CD14-positive monocyte (primary cell): ENCODE results near the gene ADAM22. TPM values are rescaled to one million over a fixed set of nuclear protein-coding genes. Genes with fewer than 3 reads are reported as not detected.

ENCODE experiments used
- DNase-seq, 3 donors: peaks; one replicate each; pipeline ENCODE4 v3.0.0-alpha.2; 2011 to 2022
- H2AFZ ChIP-seq: 2 replicates; pipeline ENCODE4 v1.6.0; 2012; ENCODE audit warnings: mild to moderate bottlenecking, low read depth, low read length, inconsistent platforms; ENCODE audit not compliant: insufficient read depth, poor library complexity, severe bottlenecking
- H3K27ac ChIP-seq, 2 donors: 1 replicate in 1 of 2; 2 replicates in 1 of 2; pipeline ENCODE4 v1.5.1; 2012 to 2013; ENCODE audit warnings: low read length in 2 of 2, control low read depth in 1 of 2, inconsistent platforms in 1 of 2, low read depth in 1 of 2, mild to moderate bottlenecking in 1 of 2
- H3K27me3 ChIP-seq, 2 donors: one replicate each; pipeline versions ENCODE4 v1.6.0 to v1.6.1; 2011 to 2013; ENCODE audit warnings: low read length in 2 of 2; ENCODE audit not compliant: control insufficient read depth in 2 of 2, insufficient read depth in 2 of 2
- H3K36me3 ChIP-seq, 2 donors: replicated peaks in 1 of 2; 1 replicate in 1 of 2; 2 replicates in 1 of 2; pipeline versions ENCODE4 v1.5.1 to v1.6.1; 2012 to 2013; ENCODE audit warnings: low read length in 2 of 2, control low read depth in 1 of 2, inconsistent platforms in 1 of 2, mild to moderate bottlenecking in 1 of 2; ENCODE audit not compliant: insufficient read depth in 2 of 2, control insufficient read depth in 1 of 2
- H3K4me1 ChIP-seq, 2 donors: 1 replicate in 1 of 2; 2 replicates in 1 of 2; pipeline versions ENCODE4 v1.5.1 to v1.6.1; 2012 to 2013; ENCODE audit warnings: low read length in 2 of 2, control low read depth in 1 of 2, inconsistent platforms in 1 of 2, mild to moderate bottlenecking in 1 of 2, moderate library complexity in 1 of 2; ENCODE audit not compliant: insufficient read depth in 2 of 2, control insufficient read depth in 1 of 2
- H3K4me2 ChIP-seq: replicated peaks from 2 replicates; pipeline ENCODE3; 2012; ENCODE audit warnings: low read length, moderate library complexity, mild to moderate bottlenecking; ENCODE audit not compliant: poor library complexity, severe bottlenecking; ENCODE audit errors: extremely low read depth
- H3K4me3 ChIP-seq, 3 experiments: fragments of 200-600 bp in 1 of 3; sonication (generic) in 1 of 3; replicated peaks in 1 of 3; 1 replicate in 2 of 3; 2 replicates in 1 of 3; pipeline ENCODE4 v1.5.1; 2011 to 2013; ENCODE audit warnings: low read length in 3 of 3, mild to moderate bottlenecking in 3 of 3, control low read depth in 2 of 3, low read depth in 2 of 3, inconsistent platforms in 1 of 3, moderate library complexity in 1 of 3
- H3K79me2 ChIP-seq: 2 replicates; pipeline ENCODE4 v1.6.0; 2012; ENCODE audit warnings: mild to moderate bottlenecking, control low read depth, inconsistent platforms, low read length, moderate library complexity; ENCODE audit not compliant: insufficient read depth
- H3K9ac ChIP-seq: 2 replicates; pipeline ENCODE4 v1.6.0; 2017; ENCODE audit warnings: low read length, mild to moderate bottlenecking; ENCODE audit not compliant: insufficient read depth, poor library complexity, severe bottlenecking
- H3K9me3 ChIP-seq, 2 donors: replicated peaks in 1 of 2; 1 replicate in 1 of 2; 2 replicates in 1 of 2; pipeline versions ENCODE4 v1.5.1 to v1.6.1; 2012 to 2013; ENCODE audit warnings: low read length in 2 of 2, control low read depth in 1 of 2; ENCODE audit not compliant: control insufficient read depth in 1 of 2, insufficient read depth in 1 of 2
- H4K20me1 ChIP-seq: 2 replicates; pipeline ENCODE4 v1.6.0; 2012; ENCODE audit warnings: mild to moderate bottlenecking, low read length, control low read depth, moderate library complexity; ENCODE audit not compliant: insufficient read depth
- H3K27ac Mint-ChIP-seq, 7 donors: one replicate each; pipeline ENCODE4 v1.8.0; 2020; ENCODE audit warnings: mild to moderate bottlenecking in 7 of 7, mixed read lengths in 7 of 7, moderate library complexity in 6 of 7, inconsistent platforms in 2 of 7
- H3K27me3 Mint-ChIP-seq, 3 donors: one replicate each; pipeline ENCODE4 v1.8.0; 2021 to 2022; ENCODE audit warnings: low read depth in 3 of 3, mild to moderate bottlenecking in 3 of 3, mixed read lengths in 3 of 3, moderate library complexity in 3 of 3, inconsistent platforms in 1 of 3
- H3K36me3 Mint-ChIP-seq, 2 donors: one replicate each; pipeline ENCODE4 v1.8.0; 2020; ENCODE audit warnings: mixed read lengths in 2 of 2, inconsistent platforms in 1 of 2, mild to moderate bottlenecking in 1 of 2
- H3K4me1 Mint-ChIP-seq: one replicate; pipeline ENCODE4 v1.8.0; 2020; ENCODE audit warnings: mild to moderate bottlenecking, mixed read lengths
- H3K4me3 Mint-ChIP-seq, 2 donors: one replicate each; pipeline ENCODE4 v1.8.0; 2020; ENCODE audit warnings: mild to moderate bottlenecking in 2 of 2, mixed read lengths in 2 of 2, moderate library complexity in 1 of 2
- H3K9me3 Mint-ChIP-seq, 7 donors: one replicate each; pipeline ENCODE4 v1.8.0; 2020 to 2022; ENCODE audit warnings: mixed read lengths in 7 of 7, mild to moderate bottlenecking in 6 of 7, moderate library complexity in 6 of 7, inconsistent platforms in 2 of 7
- CTCF ChIP-seq: fragments of 200-600 bp; IDR thresholded peaks from one replicate; pipeline ENCODE4 v1.8.0; 2022; ENCODE audit warnings: antibody characterized with exemption, mild to moderate bottlenecking
- WGBS: methylation state at CpG from one replicate; pipeline ENCODE4 v1.1.5; 2013; ENCODE audit warnings: missing lambda C conversion rate; ENCODE audit not compliant: insufficient coverage; 5-methylcytosine and 5-hydroxymethylcytosine counted together
- intact Hi-C, 2 donors: fragments of 100-400 bp; cut with micrococcal nuclease; formaldehyde crosslinking; loops; one replicate each; pipeline versions ENCODE4 v1.15.0 to v1.15.1; 2023
- polyA plus RNA-seq, 3 donors: library from polyadenylated mRNA; depleted of rRNA in 1 of 3; unstranded in 2 of 3; stranded (reverse) in 1 of 3; fragments of 300-500 nt in 2 of 3; fragments of >200 nt in 1 of 3; fragmentation: Illumina TruSeq in 2 of 3; gene quantifications; 1 replicate in 2 of 3; 2 replicates in 1 of 3; pipeline ENCODE4 v1.2.3, GENCODE V29; 2012 to 2021

The ADAM22 gene
- polyA plus RNA-seq, 3 donors, result 0.01 to 0.17 TPM; not detected in 1

GRCh38 chr7:88102675-88103074 is 168.6 kb downstream of the ADAM22 start:
- Histone ChIP-seq H3K27ac (no peak overlapping the region), H3K9me3 (no peaks in the 10 kb centered on the region)
- 50% methylated on average over 1 of the region's 1 CpG for WGBS

GRCh38 chr7:88104732-88105131 is 170.7 kb downstream of the ADAM22 start:
- no peak overlapping the region for H3K9ac ChIP-seq
- no peaks in the 10 kb centered on the region for H3K4me1 ChIP-seq
- H3K79me2 ChIP-seq, result no peaks in the 10 kb centered on the region
- Mint-ChIP-seq H3K27ac (no peak overlapping the region), H3K27me3 (no peaks in the 10 kb centered on the region), H3K9me3 (no peaks in the 10 kb centered on the region), H3K4me1 (no peaks in the 10 kb centered on the region), H3K36me3 (no peaks in the 10 kb centered on the region), H3K4me3 (no peak overlapping the region)
- H3K36me3 ChIP-seq, result no peaks in the 10 kb centered on the region
- no peak overlapping the region for H3K27ac ChIP-seq
- no peaks in the 10 kb centered on the region for H4K20me1 ChIP-seq
- DNase-seq, result no peak
- H3K9me3 ChIP-seq, result no peaks in the 10 kb centered on the region
- WGBS, result no CpG with 5 or more reads among the region's 2 CpGs
- H3K4me3 ChIP-seq, result no peak overlapping the region
- intact Hi-C loops, result no loop called here
- no peaks in the 10 kb centered on the region for H3K27me3 ChIP-seq
- H3K4me2 ChIP-seq, result no peak overlapping the region
- H2AFZ ChIP-seq, result no peak overlapping the region
- TF ChIP-seq CTCF, result no peak

More at GRCh38 chr7:88102675-88103074, 168.6 kb downstream of the ADAM22 start:
- H3K36me3 ChIP-seq, result no peaks in the 10 kb centered on the region
- Mint-ChIP-seq H3K36me3 (no peaks in the 10 kb centered on the region), H3K9me3 (no peaks in the 10 kb centered on the region), H3K4me1 (no peaks in the 10 kb centered on the region), H3K27me3 (no peaks in the 10 kb centered on the region), H3K4me3 (no peak overlapping the region), H3K27ac (no peak overlapping the region)
- H4K20me1 ChIP-seq, result no peaks in the 10 kb centered on the region
- H3K4me3 ChIP-seq, result no peak overlapping the region
- no peak for TF ChIP-seq CTCF
- intact Hi-C loops, result no loop called here
- H3K4me1 ChIP-seq, result no peaks in the 10 kb centered on the region
- H3K27me3 ChIP-seq, result no peaks in the 10 kb centered on the region
- H3K9ac ChIP-seq, result no peak overlapping the region
- no peaks in the 10 kb centered on the region for H3K79me2 ChIP-seq
- no peak for DNase-seq
- H3K4me2 ChIP-seq, result no peak overlapping the region
- H2AFZ ChIP-seq, result no peak overlapping the region
